Measurements from ENCODE around the gene DDX51. TPM values are rescaled to one million over a fixed set of nuclear protein-coding genes. Genes with fewer than 3 reads are reported as not detected.

The DDX51 gene
- total RNA-seq, 2 experiments from 2014 or later, result 58.0 to 59.3 TPM

DNA sequence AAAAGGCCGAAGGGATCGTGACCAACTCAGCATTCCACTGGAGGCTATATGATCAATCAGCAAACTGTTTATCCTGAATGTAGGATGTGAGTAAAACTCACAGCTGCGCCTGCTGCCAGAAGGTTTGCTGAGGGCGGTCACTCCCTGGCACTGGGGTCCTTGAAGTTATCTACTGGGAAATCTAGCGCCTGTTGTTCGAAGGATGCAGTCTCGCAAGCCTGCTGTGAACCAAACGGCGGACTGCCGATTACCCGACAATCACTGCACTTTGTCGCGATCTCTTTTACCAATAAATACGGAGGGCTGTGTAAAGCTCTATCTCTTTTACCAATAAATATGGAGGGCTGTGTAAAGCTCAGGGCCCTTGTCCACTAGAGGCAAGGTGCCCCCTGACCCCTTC lies 12.9 kb downstream of the DDX51 start:
- Mint-ChIP-seq H3K27me3 (no peaks in the 10 kb centered on the region), H3K4me3 (no peak overlapping the region), H3K9me3 (peaks cover 3% of the 10 kb centered on the region), H3K4me1 (ENCODE audit: low read depth) (no peaks in the 10 kb centered on the region), H3K36me3 (ENCODE audit: low read depth) (peaks cover 18% of the 10 kb centered on the region), H3K27ac (no peak overlapping the region)
- no peak overlapping the region for H3K27ac ChIP-seq (ENCODE audit: low read depth in 1 of 2, low read length in 2 of 2)
- no peaks in the 10 kb centered on the region for H3K27me3 ChIP-seq (ENCODE audit: control insufficient read depth in 1 of 2, insufficient read depth in 2 of 2, low read length in 2 of 2)
- no peaks in the 10 kb centered on the region for H3K4me1 ChIP-seq (ENCODE audit: insufficient read depth, low read length)
- no peak for DNase-seq
- TF ChIP-seq, protein P1, sequence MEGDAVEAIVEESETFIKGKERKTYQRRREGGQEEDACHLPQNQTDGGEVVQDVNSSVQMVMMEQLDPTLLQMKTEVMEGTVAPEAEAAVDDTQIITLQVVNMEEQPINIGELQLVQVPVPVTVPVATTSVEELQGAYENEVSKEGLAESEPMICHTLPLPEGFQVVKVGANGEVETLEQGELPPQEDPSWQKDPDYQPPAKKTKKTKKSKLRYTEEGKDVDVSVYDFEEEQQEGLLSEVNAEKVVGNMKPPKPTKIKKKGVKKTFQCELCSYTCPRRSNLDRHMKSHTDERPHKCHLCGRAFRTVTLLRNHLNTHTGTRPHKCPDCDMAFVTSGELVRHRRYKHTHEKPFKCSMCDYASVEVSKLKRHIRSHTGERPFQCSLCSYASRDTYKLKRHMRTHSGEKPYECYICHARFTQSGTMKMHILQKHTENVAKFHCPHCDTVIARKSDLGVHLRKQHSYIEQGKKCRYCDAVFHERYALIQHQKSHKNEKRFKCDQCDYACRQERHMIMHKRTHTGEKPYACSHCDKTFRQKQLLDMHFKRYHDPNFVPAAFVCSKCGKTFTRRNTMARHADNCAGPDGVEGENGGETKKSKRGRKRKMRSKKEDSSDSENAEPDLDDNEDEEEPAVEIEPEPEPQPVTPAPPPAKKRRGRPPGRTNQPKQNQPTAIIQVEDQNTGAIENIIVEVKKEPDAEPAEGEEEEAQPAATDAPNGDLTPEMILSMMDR (IDR thresholded peaks at IDR 0.05), result no peak
- POLR2A ChIA-PET, result no interaction called here
- CTCF ChIA-PET, result no interaction called here
- peaks cover 7 to 14% of the 10 kb centered on the region in 2 experiments for H3K9me3 ChIP-seq (ENCODE audit: control insufficient read depth in 1 of 2, insufficient read depth in 1 of 2, low read length in 2 of 2)
- H3K4me3 ChIP-seq (ENCODE audit: low read length), result no peak overlapping the region
- H3K36me3 ChIP-seq (ENCODE audit: insufficient read depth, low read length), result peaks cover 17% of the 10 kb centered on the region
- intact Hi-C loops (cut with DNase I, micrococcal nuclease), result no loop called here
- no peak for ATAC-seq (ENCODE audit: poor library complexity)

DNA sequence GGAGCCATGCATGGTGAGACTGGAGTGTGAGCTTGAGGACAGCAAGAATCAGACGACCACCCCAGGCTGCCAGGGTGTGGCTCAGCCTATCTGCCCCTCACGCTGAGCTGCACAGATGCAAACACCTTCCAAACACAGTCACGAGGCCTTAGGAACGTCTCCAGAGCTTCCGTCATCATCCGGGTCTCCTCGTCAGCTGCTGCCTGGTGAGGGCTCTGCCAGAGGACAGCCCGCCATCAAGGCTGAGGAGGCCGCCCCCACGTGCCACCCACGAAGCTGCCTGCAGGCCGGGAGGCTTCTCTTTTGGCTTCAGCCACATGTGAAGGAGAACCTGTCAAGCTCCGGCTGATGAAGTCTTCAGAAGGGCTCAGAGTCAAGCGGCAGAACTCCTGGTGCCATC lies 13.4 kb downstream of the DDX51 start:
- TF ChIP-seq, protein P1 (IDR thresholded peaks at IDR 0.05), result no peak
- H3K9me3 ChIP-seq (ENCODE audit: control insufficient read depth in 1 of 2, insufficient read depth in 1 of 2, low read length in 2 of 2), result peaks cover 7 to 14% of the 10 kb centered on the region in 2 experiments
- ChIA-PET POLR2A (no interaction called here), CTCF (no interaction called here)
- H3K27me3 ChIP-seq (ENCODE audit: control insufficient read depth in 1 of 2, insufficient read depth in 2 of 2, low read length in 2 of 2), result no peaks in the 10 kb centered on the region
- no peak for DNase-seq
- no peak overlapping the region for H3K4me3 ChIP-seq (ENCODE audit: low read length)
- Mint-ChIP-seq H3K9me3 (peaks cover 3% of the 10 kb centered on the region), H3K27ac (no peak overlapping the region), H3K4me1 (ENCODE audit: low read depth) (no peaks in the 10 kb centered on the region), H3K27me3 (no peaks in the 10 kb centered on the region), H3K4me3 (no peak overlapping the region), H3K36me3 (ENCODE audit: low read depth) (peaks cover 24% of the 10 kb centered on the region)
- no peak for ATAC-seq (ENCODE audit: poor library complexity)
- peaks cover 21% of the 10 kb centered on the region for H3K36me3 ChIP-seq (ENCODE audit: insufficient read depth, low read length)
- H3K4me1 ChIP-seq (ENCODE audit: insufficient read depth, low read length), result no peaks in the 10 kb centered on the region
- intact Hi-C loops (cut with DNase I, micrococcal nuclease), result no loop called here
- no peak overlapping the region for H3K27ac ChIP-seq (ENCODE audit: low read depth in 1 of 2, low read length in 2 of 2)

DNA sequence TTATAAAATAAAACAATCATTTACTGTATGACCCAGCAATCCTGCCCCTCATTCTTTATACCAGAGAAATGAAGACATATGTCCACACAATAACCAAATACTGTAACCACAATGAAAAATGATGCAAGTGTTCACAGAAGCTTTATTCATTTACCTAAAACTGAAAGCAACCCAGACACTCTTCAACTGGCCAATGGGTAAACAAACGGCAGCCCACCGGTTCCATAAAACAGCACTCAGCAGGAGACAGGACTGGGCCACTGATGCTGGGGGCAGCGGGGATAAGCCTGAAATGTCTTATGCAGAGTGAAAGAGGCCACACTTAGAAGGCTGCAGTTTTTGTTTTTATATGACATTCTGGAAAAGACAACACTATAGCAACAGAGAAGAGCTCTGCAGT lies 15.1 kb downstream of the DDX51 start:
- H3K4me1 ChIP-seq (ENCODE audit: insufficient read depth, low read length), result no peaks in the 10 kb centered on the region
- intact Hi-C loops (cut with DNase I, micrococcal nuclease), result no loop called here
- peaks cover 39% of the 10 kb centered on the region for H3K36me3 Mint-ChIP-seq (ENCODE audit: low read depth)
- no peak for DNase-seq
- H3K4me3 ChIP-seq (ENCODE audit: low read length), result no peak overlapping the region
- H3K36me3 ChIP-seq (ENCODE audit: insufficient read depth, low read length), result peaks cover 22% of the 10 kb centered on the region
- ATAC-seq (ENCODE audit: poor library complexity), result no peak
- no peak overlapping the region for H3K4me3 Mint-ChIP-seq
- TF ChIP-seq, protein P1 (IDR thresholded peaks at IDR 0.05), result no peak
- no peaks in the 10 kb centered on the region for H3K27me3 ChIP-seq (ENCODE audit: control insufficient read depth in 1 of 2, insufficient read depth in 2 of 2, low read length in 2 of 2)
- H3K9me3 Mint-ChIP-seq, result peaks cover 3% of the 10 kb centered on the region
- H3K9me3 ChIP-seq (ENCODE audit: control insufficient read depth in 1 of 2, insufficient read depth in 1 of 2, low read length in 2 of 2), result peaks cover 7 to 14% of the 10 kb centered on the region in 2 experiments
- CTCF ChIA-PET, result no interaction called here
- H3K27ac ChIP-seq (ENCODE audit: low read depth in 1 of 2, low read length in 2 of 2), result no peak overlapping the region
- H3K27me3 Mint-ChIP-seq, result no peaks in the 10 kb centered on the region
- no peak overlapping the region for H3K27ac Mint-ChIP-seq
- H3K4me1 Mint-ChIP-seq (ENCODE audit: low read depth), result no peaks in the 10 kb centered on the region
- POLR2A ChIA-PET, result no interaction called here
